Coronary artery (tissue), 2 donors: ENCODE results near the gene GNPTAB.

Experiments used
- DNase-seq: peaks from one replicate; pipeline ENCODE4 v3.0.0-alpha.2; 2017; ENCODE audit warnings: low spot score
- H3K27ac ChIP-seq, 2 donors: fragments of 200-600 bp; sonication (generic); one replicate each; pipeline ENCODE4 v1.5.1; 2016 to 2019
- H3K4me3 ChIP-seq: fragments of 200-600 bp; sonication (generic); 2 replicates; pipeline ENCODE4 v1.5.1; 2016; ENCODE audit warnings: mild to moderate bottlenecking, moderate library complexity
- CTCF ChIP-seq: fragments of 200-600 bp; sonication (generic); IDR thresholded peaks from one replicate; pipeline ENCODE4 v1.5.1; 2019; ENCODE audit warnings: antibody characterized with exemption

The GNPTAB gene

GRCh38 chr12:101845137-101845711, 14.5 kb upstream of the GNPTAB start:
- H3K27ac ChIP-seq = no peak overlapping the region
- no peak for DNase-seq
- no peak overlapping the region for H3K4me3 ChIP-seq
- no peak for TF ChIP-seq CTCF

GRCh38 chr12:101841069-101841468, 10.3 kb upstream of the GNPTAB start:
- DNase-seq = no peak
- H3K27ac ChIP-seq = no peak overlapping the region
- no peak overlapping the region for H3K4me3 ChIP-seq
- no peak for TF ChIP-seq CTCF

GRCh38 chr12:101839324-101840283, 8.8 kb upstream of the GNPTAB start:
- no peak overlapping the region for H3K4me3 ChIP-seq
- peak; percentile 73 for TF ChIP-seq CTCF
- H3K27ac ChIP-seq = no peak overlapping the region
- no peak for DNase-seq

- no peak overlapping the region for H3K4me3 ChIP-seq
- no peak for DNase-seq
- no peak for TF ChIP-seq CTCF
- H3K27ac ChIP-seq = no peak overlapping the region
Observed at GRCh38 chr12:101838628-101839323, 8.0 kb upstream of the GNPTAB start.

- TF ChIP-seq CTCF = no peak
- DNase-seq = no peak
- H3K27ac ChIP-seq = no peak overlapping the region
- no peak overlapping the region for H3K4me3 ChIP-seq
Observed at GRCh38 chr12:101832030-101832429, 1.3 kb upstream of the GNPTAB start.

- Histone ChIP-seq H3K27ac (peak overlapping the region; percentile 60 to 82), H3K4me3 (peak overlapping the region; percentile 89)
- TF ChIP-seq CTCF = no peak
- DNase-seq = no peak
Observed at GRCh38 chr12:101829639-101830366, 956 bp downstream of the GNPTAB start.
